ENCODE results near the gene STX18. TPM values are rescaled to one million over a fixed set of nuclear protein-coding genes. Genes with fewer than 3 reads are reported as not detected.

The STX18 gene
- total RNA-seq, 1 experiment from 2014 or later = 20.9 TPM

- no peak overlapping the region for H4K91ac ChIP-seq (ENCODE audit: insufficient read length, low read depth, low read length)
- no peaks in the 10 kb centered on the region for H3K23me2 ChIP-seq (ENCODE audit: insufficient read length, low read depth, low read length, poor library complexity, severe bottlenecking)
- H3K4ac ChIP-seq (ENCODE audit: low read depth, low read length) = no peak overlapping the region
- no peak overlapping the region for H3T11ph ChIP-seq (ENCODE audit: low read length)
- H3K4me2 ChIP-seq (ENCODE audit: insufficient read depth, insufficient read length, low read length) = no peak overlapping the region
- H3K4me1 ChIP-seq (ENCODE audit: insufficient read depth, low read length) = no peaks in the 10 kb centered on the region
- no peak overlapping the region for H3K56ac ChIP-seq (ENCODE audit: insufficient read length, low read depth, low read length)
- no peaks in the 10 kb centered on the region; a peak in 1 of 7 replicates for H3K36me3 Mint-ChIP-seq (ENCODE audit: insufficient read depth in 1 of 3, low read depth in 3 of 3)
- no peaks in the 10 kb centered on the region for H3K27me3 ChIP-seq (ENCODE audit: insufficient read depth, low read length)
- H3K9me3 Mint-ChIP-seq = no peaks in the 10 kb centered on the region
- no peak overlapping the region for H2BK20ac ChIP-seq (ENCODE audit: low read depth, low read length, poor library complexity, severe bottlenecking)
- no peaks in the 10 kb centered on the region for H4K20me1 ChIP-seq (ENCODE audit: control insufficient read depth, insufficient read depth, insufficient read length)
- DNase-seq = no peak
- no peaks in the 10 kb centered on the region for H3K79me1 ChIP-seq (ENCODE audit: insufficient read depth, low read depth, low read length, poor library complexity, severe bottlenecking)
- H4K5ac ChIP-seq (ENCODE audit: insufficient read length, low read depth, low read length) = no peak overlapping the region
- no peak overlapping the region for H2BK5ac ChIP-seq (ENCODE audit: insufficient read length, low read length)
- H2AK5ac ChIP-seq (ENCODE audit: insufficient read length, low read length) = no peak overlapping the region
- H3K79me2 ChIP-seq (ENCODE audit: insufficient read depth, low read length) = no peaks in the 10 kb centered on the region
- no peak overlapping the region for H4K8ac ChIP-seq (replicated peaks; ENCODE audit: insufficient read length, low read depth, low read length)
- TF ChIP-seq CTCF (conservative IDR thresholded peaks at IDR 0.05) = 0 out of 3 replicates have a peak, but pooled peaks have one; percentile 14
- no peak overlapping the region for H2BK120ac ChIP-seq (ENCODE audit: low read depth, low read length, poor library complexity, severe bottlenecking)
- H3K9me3 ChIP-seq (ENCODE audit: control insufficient read depth, low read depth, low read length) = no peaks in the 10 kb centered on the region
- no peak overlapping the region for H3K4me3 Mint-ChIP-seq
- H2BK12ac ChIP-seq (ENCODE audit: insufficient read length, low read depth, low read length) = no peak overlapping the region
- no peak overlapping the region for H3K27ac ChIP-seq (ENCODE audit: insufficient read length, low read depth, low read length)
- no peak overlapping the region for H2AFZ ChIP-seq (ENCODE audit: low read length)
- no peak overlapping the region; a peak in 1 of 7 replicates for H3K27ac Mint-ChIP-seq
- peaks cover 6% of the 10 kb centered on the region for H3K27me3 Mint-ChIP-seq (ENCODE audit: low read depth)
- H3K9ac ChIP-seq (ENCODE audit: extremely low read depth, insufficient read length, low read length) = no peak overlapping the region
- no CpG with 5 or more reads among the region's 15 CpGs for WGBS (ENCODE audit: extremely low coverage, insufficient read length, low lambda C conversion rate)
- no peak overlapping the region for H2BK15ac ChIP-seq (ENCODE audit: low read depth, low read length)
- H3K14ac ChIP-seq (ENCODE audit: insufficient read depth, low read length) = no peak overlapping the region
- peaks cover 12 to 13% of the 10 kb centered on the region in 2 experiments for H3K4me1 Mint-ChIP-seq
- H3K18ac ChIP-seq (ENCODE audit: insufficient read length, low read depth, low read length) = no peak overlapping the region
- H3K23ac ChIP-seq (ENCODE audit: insufficient read length, low read depth, low read length) = no peak overlapping the region
These were observed 136.4 kb downstream of the STX18 start for GRCh38 chr4:4405358-4405962.
